ENCODE data around the gene TMEM184C. TPM values are rescaled to one million over a fixed set of nuclear protein-coding genes. Genes with fewer than 3 reads are reported as not detected.

TMEM184C gene
- total and polyA plus RNA-seq, 2 of the 8 experiments (the other 6 are each of a cell fraction or from before 2014, with no cell fraction given), result 11.1 to 42.4 TPM

GRCh38 chr4:147658501-147658900, 41.3 kb downstream of the TMEM184C start:
- Histone ChIP-seq H3K79me2 (ENCODE audit: control insufficient read depth in 1 of 2, insufficient read depth in 2 of 2, low read length in 2 of 2) (no peaks in the 10 kb centered on the region), H2BK5ac (ENCODE audit: low read depth, low read length) (no peak overlapping the region), H3K23ac (ENCODE audit: insufficient read length) (no peak overlapping the region), H2BK15ac (ENCODE audit: low read length) (no peak overlapping the region), H2BK20ac (ENCODE audit: low read length) (no peak overlapping the region), H4K91ac (replicated peaks; ENCODE audit: insufficient read length, low read length) (no peak overlapping the region), H3K9me3 (ENCODE audit: insufficient read depth in 2 of 2, low read depth in 1 of 2, low read length in 1 of 2) (no peaks in the 10 kb centered on the region), H3K23me2 (ENCODE audit: low read depth, low read length) (no peaks in the 10 kb centered on the region), H3K4ac (replicated peaks; ENCODE audit: insufficient read length, low read depth, low read length) (no peak overlapping the region), H2AFZ (ENCODE audit: low read length) (no peak overlapping the region), H3K18ac (ENCODE audit: extremely low read depth, low read length) (no peak overlapping the region), H2AK5ac (ENCODE audit: low read depth, low read length) (no peak overlapping the region), H3K4me2 (ENCODE audit: insufficient read depth in 1 of 2, low read depth in 2 of 2, low read length in 2 of 2) (no peak overlapping the region), H2BK120ac (replicated peaks; ENCODE audit: low read depth, low read length) (no peak overlapping the region), H3K4me1 (replicated peaks in 1 of 4; ENCODE audit: control insufficient read depth in 3 of 4, insufficient read depth in 4 of 4, low read length in 3 of 4) (peaks cover 0 to 5% (median 2%) of the 10 kb centered on the region in 4 experiments; a peak in 3 of 7 replicates), H3K27ac (ENCODE audit: low read depth, low read length) (no peak overlapping the region), H3K27me3 (replicated peaks in 1 of 4; ENCODE audit: control insufficient read depth in 3 of 4, extremely low read depth in 1 of 4, insufficient read depth in 3 of 4, low read length in 3 of 4) (no peaks in the 10 kb centered on the region), H3K56ac (replicated peaks; ENCODE audit: insufficient read length, low read depth, low read length) (no peak overlapping the region), H3K79me1 (ENCODE audit: low read depth, low read length) (no peaks in the 10 kb centered on the region), H3K4me3 (ENCODE audit: extremely low read depth in 1 of 4, insufficient read depth in 2 of 4, low read depth in 3 of 4, low read length in 4 of 4) (no peak overlapping the region), H4K20me1 (replicated peaks in 1 of 2; ENCODE audit: control insufficient read depth in 1 of 2, insufficient read depth in 2 of 2, low read length in 2 of 2) (no peaks in the 10 kb centered on the region), H4K8ac (ENCODE audit: extremely low read depth, insufficient read depth, low read length) (no peak overlapping the region), H2BK12ac (ENCODE audit: low read depth, low read length) (no peak overlapping the region), H4K5ac (ENCODE audit: insufficient read length, low read depth, low read length) (no peak overlapping the region), H3K9ac (replicated peaks in 1 of 4; ENCODE audit: extremely low read depth in 1 of 4, low read depth in 3 of 4, low read length in 3 of 4) (no peak overlapping the region), H3K36me3 (ENCODE audit: control insufficient read depth in 2 of 4, insufficient read depth in 4 of 4, low read length in 3 of 4) (peaks cover 0 to 31% (median 4%) of the 10 kb centered on the region in 4 experiments; a peak in 4 of 8 replicates), H3K14ac (ENCODE audit: insufficient read length) (no peak overlapping the region)
- no peak for DNase-seq (ENCODE audit: low read depth in 1 of 2, low spot score in 2 of 2)
- WGBS, 2 experiments (ENCODE audit: extremely low coverage in 1 of 2, insufficient coverage in 1 of 2, insufficient read length in 1 of 2, insufficient replicate concordance in 2 of 2, low coverage in 1 of 2, low lambda C conversion rate in 2 of 2, missing lambda C conversion rate in 1 of 2), result 91% methylated on average over 4 of the region's 4 CpGs; no CpG with 5 or more reads in 1 of the 2 experiments
- ChIA-PET CTCF (ENCODE audit: partially characterized antibody) (interaction anchor here (2.1 to 2.7 kb wide), 2 partner anchors 21 to 209 kb away, joined by 7 to 8 read pairs; no protein-coding TSS in a partner anchor), POLR2A (ENCODE audit: partially characterized antibody) (no interaction called here)
- no peak for FAIRE-seq
- TF ChIP-seq NRF1 (IDR thresholded peaks at IDR 0.05; ENCODE audit: low read depth, low read length) (no peak), MAX (IDR thresholded peaks at IDR 0.05) (no peak), TAF7 (optimal IDR thresholded peaks at IDR 0.05; ENCODE audit: borderline replicate concordance, low read depth, low read length) (no peak)

Data from H1 (cell line).